H1 (cell line): ENCODE measurements around the gene NUDT3. TPM values are rescaled to one million over a fixed set of nuclear protein-coding genes. Genes with fewer than 3 reads are reported as not detected.

Experiments used
- CEBPB ChIP-seq: IDR thresholded peaks from 2 replicates; pipeline ENCODE4 v1.6.1; 2012; ENCODE audit warnings: low read depth, low read length
- polyA plus RNA-seq, 7 experiments: library from polyadenylated mRNA; depleted of rRNA in 3 of 7; stranded (reverse) in 5 of 7; unstranded in 2 of 7; fragments of >200 nt in 5 of 7; fragments of 200-250 nt in 2 of 7; gene quantifications; 1 replicate in 5 of 7; 2 replicates in 1 of 7; 4 replicates in 1 of 7; pipeline versions ENCODE4 v1.2.1 to v1.2.3, GENCODE V29; 2011 to 2013; ENCODE audit warnings: missing spikeins in 2 of 7, mixed read lengths in 2 of 7
- total RNA-seq: library from RNA; stranded (reverse); fragmentation: NEBNext Ultra II Directional; extraction: Animal tissue kit (Norgen Biotek cat#: 25700); gene quantifications from 2 replicates; pipeline ENCODE4 v1.2.1, GENCODE V29; 2021
- TF ChIP-seq, protein P1 (sequence below): fragments of 300-600 bp; sonication (generic); IDR thresholded peaks from 2 replicates; pipeline ENCODE4 v1.7.1; 2012; ENCODE audit warnings: low read length, moderate library complexity, mild to moderate bottlenecking, inconsistent platforms; ENCODE audit not compliant: insufficient replicate concordance

Gene NUDT3
- total and polyA plus RNA-seq, 2 of the 8 experiments (the other 6 are each of a cell fraction or from before 2014, with no cell fraction given) = 14.1 to 36.9 TPM

GRCh38 chr6:34362909-34363680, 29.4 kb downstream of the NUDT3 start (continued):
- TF ChIP-seq, protein P1, sequence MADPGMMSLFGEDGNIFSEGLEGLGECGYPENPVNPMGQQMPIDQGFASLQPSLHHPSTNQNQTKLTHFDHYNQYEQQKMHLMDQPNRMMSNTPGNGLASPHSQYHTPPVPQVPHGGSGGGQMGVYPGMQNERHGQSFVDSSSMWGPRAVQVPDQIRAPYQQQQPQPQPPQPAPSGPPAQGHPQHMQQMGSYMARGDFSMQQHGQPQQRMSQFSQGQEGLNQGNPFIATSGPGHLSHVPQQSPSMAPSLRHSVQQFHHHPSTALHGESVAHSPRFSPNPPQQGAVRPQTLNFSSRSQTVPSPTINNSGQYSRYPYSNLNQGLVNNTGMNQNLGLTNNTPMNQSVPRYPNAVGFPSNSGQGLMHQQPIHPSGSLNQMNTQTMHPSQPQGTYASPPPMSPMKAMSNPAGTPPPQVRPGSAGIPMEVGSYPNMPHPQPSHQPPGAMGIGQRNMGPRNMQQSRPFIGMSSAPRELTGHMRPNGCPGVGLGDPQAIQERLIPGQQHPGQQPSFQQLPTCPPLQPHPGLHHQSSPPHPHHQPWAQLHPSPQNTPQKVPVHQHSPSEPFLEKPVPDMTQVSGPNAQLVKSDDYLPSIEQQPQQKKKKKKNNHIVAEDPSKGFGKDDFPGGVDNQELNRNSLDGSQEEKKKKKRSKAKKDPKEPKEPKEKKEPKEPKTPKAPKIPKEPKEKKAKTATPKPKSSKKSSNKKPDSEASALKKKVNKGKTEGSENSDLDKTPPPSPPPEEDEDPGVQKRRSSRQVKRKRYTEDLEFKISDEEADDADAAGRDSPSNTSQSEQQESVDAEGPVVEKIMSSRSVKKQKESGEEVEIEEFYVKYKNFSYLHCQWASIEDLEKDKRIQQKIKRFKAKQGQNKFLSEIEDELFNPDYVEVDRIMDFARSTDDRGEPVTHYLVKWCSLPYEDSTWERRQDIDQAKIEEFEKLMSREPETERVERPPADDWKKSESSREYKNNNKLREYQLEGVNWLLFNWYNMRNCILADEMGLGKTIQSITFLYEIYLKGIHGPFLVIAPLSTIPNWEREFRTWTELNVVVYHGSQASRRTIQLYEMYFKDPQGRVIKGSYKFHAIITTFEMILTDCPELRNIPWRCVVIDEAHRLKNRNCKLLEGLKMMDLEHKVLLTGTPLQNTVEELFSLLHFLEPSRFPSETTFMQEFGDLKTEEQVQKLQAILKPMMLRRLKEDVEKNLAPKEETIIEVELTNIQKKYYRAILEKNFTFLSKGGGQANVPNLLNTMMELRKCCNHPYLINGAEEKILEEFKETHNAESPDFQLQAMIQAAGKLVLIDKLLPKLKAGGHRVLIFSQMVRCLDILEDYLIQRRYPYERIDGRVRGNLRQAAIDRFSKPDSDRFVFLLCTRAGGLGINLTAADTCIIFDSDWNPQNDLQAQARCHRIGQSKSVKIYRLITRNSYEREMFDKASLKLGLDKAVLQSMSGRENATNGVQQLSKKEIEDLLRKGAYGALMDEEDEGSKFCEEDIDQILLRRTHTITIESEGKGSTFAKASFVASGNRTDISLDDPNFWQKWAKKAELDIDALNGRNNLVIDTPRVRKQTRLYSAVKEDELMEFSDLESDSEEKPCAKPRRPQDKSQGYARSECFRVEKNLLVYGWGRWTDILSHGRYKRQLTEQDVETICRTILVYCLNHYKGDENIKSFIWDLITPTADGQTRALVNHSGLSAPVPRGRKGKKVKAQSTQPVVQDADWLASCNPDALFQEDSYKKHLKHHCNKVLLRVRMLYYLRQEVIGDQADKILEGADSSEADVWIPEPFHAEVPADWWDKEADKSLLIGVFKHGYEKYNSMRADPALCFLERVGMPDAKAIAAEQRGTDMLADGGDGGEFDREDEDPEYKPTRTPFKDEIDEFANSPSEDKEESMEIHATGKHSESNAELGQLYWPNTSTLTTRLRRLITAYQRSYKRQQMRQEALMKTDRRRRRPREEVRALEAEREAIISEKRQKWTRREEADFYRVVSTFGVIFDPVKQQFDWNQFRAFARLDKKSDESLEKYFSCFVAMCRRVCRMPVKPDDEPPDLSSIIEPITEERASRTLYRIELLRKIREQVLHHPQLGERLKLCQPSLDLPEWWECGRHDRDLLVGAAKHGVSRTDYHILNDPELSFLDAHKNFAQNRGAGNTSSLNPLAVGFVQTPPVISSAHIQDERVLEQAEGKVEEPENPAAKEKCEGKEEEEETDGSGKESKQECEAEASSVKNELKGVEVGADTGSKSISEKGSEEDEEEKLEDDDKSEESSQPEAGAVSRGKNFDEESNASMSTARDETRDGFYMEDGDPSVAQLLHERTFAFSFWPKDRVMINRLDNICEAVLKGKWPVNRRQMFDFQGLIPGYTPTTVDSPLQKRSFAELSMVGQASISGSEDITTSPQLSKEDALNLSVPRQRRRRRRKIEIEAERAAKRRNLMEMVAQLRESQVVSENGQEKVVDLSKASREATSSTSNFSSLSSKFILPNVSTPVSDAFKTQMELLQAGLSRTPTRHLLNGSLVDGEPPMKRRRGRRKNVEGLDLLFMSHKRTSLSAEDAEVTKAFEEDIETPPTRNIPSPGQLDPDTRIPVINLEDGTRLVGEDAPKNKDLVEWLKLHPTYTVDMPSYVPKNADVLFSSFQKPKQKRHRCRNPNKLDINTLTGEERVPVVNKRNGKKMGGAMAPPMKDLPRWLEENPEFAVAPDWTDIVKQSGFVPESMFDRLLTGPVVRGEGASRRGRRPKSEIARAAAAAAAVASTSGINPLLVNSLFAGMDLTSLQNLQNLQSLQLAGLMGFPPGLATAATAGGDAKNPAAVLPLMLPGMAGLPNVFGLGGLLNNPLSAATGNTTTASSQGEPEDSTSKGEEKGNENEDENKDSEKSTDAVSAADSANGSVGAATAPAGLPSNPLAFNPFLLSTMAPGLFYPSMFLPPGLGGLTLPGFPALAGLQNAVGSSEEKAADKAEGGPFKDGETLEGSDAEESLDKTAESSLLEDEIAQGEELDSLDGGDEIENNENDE = no peak
- TF ChIP-seq CEBPB = no peak
